Muscle of arm (tissue), 12 donors: ENCODE measurements around the gene KRT3. TPM values are rescaled to one million over a fixed set of nuclear protein-coding genes. Genes with fewer than 3 reads are reported as not detected.

Experiments
- DNase-seq: peaks from one replicate; pipeline ENCODE4 v3.0.0-alpha.2; 2013
- polyA plus RNA-seq, 12 donors: library from polyadenylated mRNA; unstranded; fragments of 120-200 nt; gene quantifications; one replicate each; pipeline ENCODE4 v1.2.1, GENCODE V29; 2013; ENCODE audit not compliant: insufficient read length in 12 of 12

KRT3 gene
- polyA plus RNA-seq, 12 donors, result 0.31 to 0.77 TPM; not detected in 10

GRCh38 chr12:52828156-52828555 lies 32.2 kb upstream of the KRT3 start:
- no peak for DNase-seq

GRCh38 chr12:52827499-52828090 lies 31.7 kb upstream of the KRT3 start:
- DNase-seq, result no peak

GRCh38 chr12:52826611-52827498 lies 30.9 kb upstream of the KRT3 start:
- DNase-seq, result no peak

- DNase-seq, result no peak
These were observed 30.0 kb upstream of the KRT3 start for GRCh38 chr12:52825961-52826360.

GRCh38 chr12:52824741-52825410 lies 29.0 kb upstream of the KRT3 start:
- no peak for DNase-seq

- DNase-seq, result no peak
These were observed 28.0 kb upstream of the KRT3 start for GRCh38 chr12:52823761-52824450.

GRCh38 chr12:52822771-52823510 lies 27.0 kb upstream of the KRT3 start:
- DNase-seq, result no peak

- DNase-seq, result no peak
These were observed 26.1 kb upstream of the KRT3 start for GRCh38 chr12:52821826-52822660.

- DNase-seq, result no peak
These were observed 25.3 kb upstream of the KRT3 start for GRCh38 chr12:52821071-52821730.

- no peak for DNase-seq
These were observed 24.6 kb upstream of the KRT3 start for GRCh38 chr12:52820521-52820920.

- DNase-seq, result no peak
These were observed 24.0 kb upstream of the KRT3 start for GRCh38 chr12:52819731-52820510.

- no peak for DNase-seq
These were observed 23.0 kb upstream of the KRT3 start for GRCh38 chr12:52818887-52819420.

GRCh38 chr12:52818388-52818787 lies 22.5 kb upstream of the KRT3 start:
- no peak for DNase-seq

GRCh38 chr12:52817699-52818238 lies 21.9 kb upstream of the KRT3 start:
- no peak for DNase-seq

- no peak for DNase-seq
These were observed 21.2 kb upstream of the KRT3 start for GRCh38 chr12:52817003-52817698.

- no peak for DNase-seq
These were observed 20.0 kb upstream of the KRT3 start for GRCh38 chr12:52815676-52816588.

- DNase-seq, result no peak
These were observed 19.2 kb upstream of the KRT3 start for GRCh38 chr12:52815161-52815560.
